CD4-positive, alpha-beta T cell treated with Interleukin-6 for 4 hours (primary cell): ENCODE measurements around the gene ADGRF5.

Source experiments
- DNase-seq: peaks from one replicate; pipeline ENCODE4 v3.0.0-alpha.2; 2020; ENCODE audit warnings: mixed read lengths

The ADGRF5 gene

DNA sequence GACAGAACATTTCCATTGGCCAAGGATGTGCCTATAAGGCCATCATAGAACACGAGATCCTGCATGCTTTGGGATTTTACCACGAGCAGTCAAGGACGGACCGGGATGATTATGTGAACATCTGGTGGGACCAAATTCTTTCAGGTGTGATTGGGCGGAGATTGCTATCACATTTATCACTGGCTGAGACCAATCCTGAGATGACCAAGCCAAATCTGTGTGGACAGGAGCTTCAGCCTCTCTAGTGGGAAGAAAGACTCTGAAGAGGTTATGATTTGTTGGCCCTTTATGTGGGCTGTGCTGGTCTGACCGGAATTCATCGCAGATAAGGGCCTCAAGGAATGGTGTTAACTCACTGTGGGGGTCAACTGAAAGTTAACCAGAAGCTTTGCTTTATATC lies 102.2 kb downstream of the ADGRF5 start:
- no peak for DNase-seq

DNA sequence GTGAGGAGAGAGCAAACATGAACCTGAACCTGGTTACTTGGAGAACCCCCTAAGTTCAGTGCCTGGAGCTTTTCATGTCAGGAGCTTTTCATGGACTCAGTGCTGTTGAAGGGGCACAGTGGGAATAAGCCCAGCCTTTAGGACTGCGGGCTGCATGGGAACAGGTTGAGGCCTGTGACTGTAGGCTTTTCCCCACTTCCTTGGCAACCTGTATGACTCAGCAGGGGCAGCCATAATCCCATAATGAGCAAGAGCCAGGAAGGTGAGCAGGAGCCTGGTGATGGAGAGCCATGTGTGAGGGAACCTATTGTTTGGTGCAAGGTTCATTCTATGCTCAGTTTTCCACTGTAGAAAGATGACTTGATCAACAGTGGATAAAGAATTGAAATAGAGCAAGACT lies 105.1 kb downstream of the ADGRF5 start:
- no peak for DNase-seq

DNA sequence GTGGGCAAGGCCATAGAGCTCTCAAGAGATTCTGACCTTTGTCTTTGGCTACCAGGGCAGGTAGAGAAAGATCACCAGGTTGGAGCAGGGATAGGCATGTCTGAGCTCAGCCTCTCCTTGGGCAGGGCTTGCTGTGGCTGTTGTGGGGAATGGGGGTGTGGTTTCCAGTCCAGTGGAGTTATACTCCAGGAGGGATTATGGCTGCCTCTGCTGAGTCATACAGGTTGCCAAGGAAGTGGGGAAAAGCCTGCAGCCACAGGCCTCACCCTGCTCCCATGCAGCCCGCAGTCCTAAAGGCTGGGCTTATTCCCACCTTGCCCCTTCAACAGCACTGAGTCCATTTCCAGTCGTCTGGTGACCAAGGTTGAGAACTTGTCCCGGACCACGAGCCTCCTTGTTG lies 106.6 kb downstream of the ADGRF5 start:
- no peak for DNase-seq

DNA sequence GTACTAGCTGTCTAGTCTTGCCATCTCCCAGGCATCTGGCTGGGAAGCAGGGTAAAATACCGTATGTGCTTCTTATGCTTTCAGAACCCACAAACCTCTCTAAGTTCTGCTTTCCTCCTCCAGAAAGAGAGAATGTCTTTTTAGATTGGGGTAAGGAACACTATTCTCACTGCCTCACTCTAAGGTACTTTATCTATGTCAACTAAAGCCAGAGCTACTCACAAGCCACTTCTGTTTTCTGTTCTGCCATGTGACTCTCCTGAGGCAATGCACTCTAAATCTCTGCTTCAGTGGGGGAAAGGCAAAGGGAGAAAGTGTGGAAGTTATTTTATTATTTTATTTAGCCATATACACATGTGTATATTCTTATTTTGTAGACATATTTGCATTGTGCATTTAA lies 112.9 kb downstream of the ADGRF5 start:
- DNase-seq: no peak
